PFSK-1 (cell line): ENCODE results near the gene ZNF831.

Experiments used
- POLR2AphosphoS5 ChIP-seq: IDR thresholded peaks from 2 replicates; pipeline ENCODE4 v1.6.1; 2012; ENCODE audit warnings: low read depth, mild to moderate bottlenecking, control low read depth, low read length, moderate library complexity
- REST ChIP-seq, 2 experiments: IDR thresholded peaks; 2 replicates each; pipeline versions ENCODE4 v1.6.1 to v1.8.0; 2011 to 2012; ENCODE audit warnings: low read depth in 2 of 2, low read length in 2 of 2, control low read depth in 1 of 2, inconsistent platforms in 1 of 2, mild to moderate bottlenecking in 1 of 2, moderate library complexity in 1 of 2; ENCODE audit not compliant: insufficient read depth in 1 of 2
- TAF1 ChIP-seq: IDR thresholded peaks from 2 replicates; pipeline ENCODE4 v1.6.1; 2012; ENCODE audit warnings: low read length, control low read depth, borderline replicate concordance; ENCODE audit not compliant: insufficient read depth

GRCh38 chr20:59289994-59290393 is 126.4 kb downstream of the ZNF831 start:
- TF ChIP-seq REST (IDR thresholded peaks at IDR 0.05; ENCODE audit: insufficient read depth in 1 of 2, low read depth in 2 of 2, low read length in 2 of 2) (no peak), TAF1 (no peak), POLR2AphosphoS5 (no peak)
